H9 (cell line): Measurements from ENCODE around the gene IFFO2. TPM values are rescaled to one million over a fixed set of nuclear protein-coding genes. Genes with fewer than 3 reads are reported as not detected.
A peak's percentile ranks its signal among the peaks of the same experiment; 100 is the strongest.

ENCODE experiments used
- DNase-seq: peaks from one replicate; pipeline ENCODE4 v3.0.0-alpha.2; 2017
- H2AFZ ChIP-seq: one replicate; pipeline ENCODE4 v1.6.1; 2013; ENCODE audit warnings: mild to moderate bottlenecking, low read length, control low read depth, moderate library complexity
- H2AK5ac ChIP-seq: 2 replicates; pipeline ENCODE4 v1.6.1; 2013; ENCODE audit warnings: low read length, control low read depth, mixed read lengths; ENCODE audit not compliant: insufficient read length
- H2BK120ac ChIP-seq: one replicate; pipeline ENCODE4 v1.6.1; 2013; ENCODE audit warnings: low read depth, mild to moderate bottlenecking, low read length, control low read depth, inconsistent platforms; ENCODE audit not compliant: poor library complexity, severe bottlenecking
- H2BK12ac ChIP-seq: 2 replicates; pipeline ENCODE4 v1.6.1; 2013; ENCODE audit warnings: low read length, control low read depth, mixed read lengths, low read depth; ENCODE audit not compliant: insufficient read length
- H2BK15ac ChIP-seq: 2 replicates; pipeline ENCODE4 v1.6.1; 2013; ENCODE audit warnings: low read depth, low read length, control low read depth
- H2BK20ac ChIP-seq: one replicate; pipeline ENCODE4 v1.6.1; 2013; ENCODE audit warnings: low read depth, mild to moderate bottlenecking, low read length, control low read depth, inconsistent platforms; ENCODE audit not compliant: poor library complexity, severe bottlenecking
- H2BK5ac ChIP-seq: 2 replicates; pipeline ENCODE4 v1.6.1; 2013; ENCODE audit warnings: low read length, control low read depth, mixed read lengths; ENCODE audit not compliant: insufficient read length
- H3K14ac ChIP-seq: 2 replicates; pipeline ENCODE4 v1.6.1; 2013; ENCODE audit warnings: low read length, control low read depth; ENCODE audit not compliant: insufficient read depth
- H3K18ac ChIP-seq: 2 replicates; pipeline ENCODE4 v1.6.1; 2013; ENCODE audit warnings: low read depth, mild to moderate bottlenecking, mixed read lengths, low read length, control low read depth; ENCODE audit not compliant: insufficient read length
- H3K23ac ChIP-seq: 2 replicates; pipeline ENCODE4 v1.6.1; 2013; ENCODE audit warnings: low read length, control low read depth, mixed read lengths, low read depth; ENCODE audit not compliant: insufficient read length
- H3K23me2 ChIP-seq: 2 replicates; pipeline ENCODE4 v1.6.1; 2013; ENCODE audit warnings: low read depth, mild to moderate bottlenecking, mixed read lengths, low read length, control low read depth; ENCODE audit not compliant: insufficient read length, poor library complexity, severe bottlenecking
- H3K27ac ChIP-seq: 2 replicates; pipeline ENCODE4 v1.5.1; 2013; ENCODE audit warnings: low read length, control low read depth, mixed read lengths, low read depth; ENCODE audit not compliant: insufficient read length
- H3K27me3 ChIP-seq: 2 replicates; pipeline ENCODE4 v1.6.1; 2013; ENCODE audit warnings: low read length, control low read depth, inconsistent platforms; ENCODE audit not compliant: insufficient read depth
- H3K4ac ChIP-seq: 2 replicates; pipeline ENCODE4 v1.6.1; 2013; ENCODE audit warnings: low read depth, mild to moderate bottlenecking, control low read depth, inconsistent platforms, low read length, moderate library complexity
- H3K4me1 ChIP-seq: 2 replicates; pipeline ENCODE4 v1.6.1; 2013; ENCODE audit warnings: low read length, control low read depth, inconsistent platforms; ENCODE audit not compliant: insufficient read depth
- H3K4me2 ChIP-seq: 2 replicates; pipeline ENCODE4 v1.6.1; 2013; ENCODE audit warnings: low read length, control low read depth, mixed read lengths; ENCODE audit not compliant: insufficient read length, insufficient read depth
- H3K56ac ChIP-seq: 2 replicates; pipeline ENCODE4 v1.6.1; 2013; ENCODE audit warnings: low read depth, mild to moderate bottlenecking, mixed read lengths, low read length, control low read depth; ENCODE audit not compliant: insufficient read length
- H3K79me1 ChIP-seq: 2 replicates; pipeline ENCODE4 v1.6.1; 2013; ENCODE audit warnings: low read depth, mild to moderate bottlenecking, moderate library complexity, low read length, control low read depth, inconsistent platforms; ENCODE audit not compliant: insufficient read depth, poor library complexity, severe bottlenecking
- H3K79me2 ChIP-seq: 2 replicates; pipeline ENCODE4 v1.6.1; 2013; ENCODE audit warnings: low read length, control low read depth, inconsistent platforms; ENCODE audit not compliant: insufficient read depth
- H3K9ac ChIP-seq: 2 replicates; pipeline ENCODE4 v1.6.1; 2013; ENCODE audit warnings: low read length, control low read depth, mixed read lengths; ENCODE audit not compliant: insufficient read length; ENCODE audit errors: extremely low read depth
- H3K9me3 ChIP-seq: one replicate; pipeline ENCODE4 v1.6.1; 2013; ENCODE audit warnings: low read depth, low read length, inconsistent platforms; ENCODE audit not compliant: control insufficient read depth
- H3T11ph ChIP-seq: one replicate; pipeline ENCODE4 v1.6.1; 2013; ENCODE audit warnings: mild to moderate bottlenecking, low read length, control low read depth, inconsistent platforms
- H4K20me1 ChIP-seq: one replicate; pipeline ENCODE4 v1.6.1; 2013; ENCODE audit not compliant: control insufficient read depth, insufficient read length, insufficient read depth
- H4K5ac ChIP-seq: 2 replicates; pipeline ENCODE4 v1.6.1; 2013; ENCODE audit warnings: low read depth, mild to moderate bottlenecking, mixed read lengths, low read length, control low read depth; ENCODE audit not compliant: insufficient read length
- H4K8ac ChIP-seq: replicated peaks from 2 replicates; pipeline ENCODE4 v1.6.1; 2013; ENCODE audit warnings: low read length, control low read depth, mixed read lengths, low read depth; ENCODE audit not compliant: insufficient read length
- H4K91ac ChIP-seq: 2 replicates; pipeline ENCODE4 v1.6.1; 2013; ENCODE audit warnings: low read depth, mild to moderate bottlenecking, moderate library complexity, mixed read lengths, low read length, control low read depth; ENCODE audit not compliant: insufficient read length
- H3K27ac Mint-ChIP-seq, 3 experiments: 2 replicates in 2 of 3; 3 replicates in 1 of 3; pipeline ENCODE4 v1.8.0; 2020 to 2021; ENCODE audit warnings: mixed read lengths in 3 of 3, mild to moderate bottlenecking in 1 of 3, moderate library complexity in 1 of 3
- H3K27me3 Mint-ChIP-seq: 2 replicates; pipeline ENCODE4 v1.8.0; 2021; ENCODE audit warnings: low read depth, mild to moderate bottlenecking, moderate library complexity, mixed read lengths
- H3K36me3 Mint-ChIP-seq, 3 experiments: 2 replicates in 2 of 3; 3 replicates in 1 of 3; pipeline ENCODE4 v1.8.0; 2020 to 2021; ENCODE audit warnings: low read depth in 3 of 3, mixed read lengths in 3 of 3; ENCODE audit not compliant: insufficient read depth in 1 of 3
- H3K4me1 Mint-ChIP-seq, 2 experiments: 2 replicates each; pipeline ENCODE4 v1.8.0; 2020; ENCODE audit warnings: mixed read lengths in 2 of 2
- H3K4me3 Mint-ChIP-seq, 2 experiments: 2 replicates in 1 of 2; 3 replicates in 1 of 2; pipeline ENCODE4 v1.8.0; 2020 to 2021; ENCODE audit warnings: mild to moderate bottlenecking in 2 of 2, mixed read lengths in 2 of 2, moderate library complexity in 1 of 2
- H3K9me3 Mint-ChIP-seq, 2 experiments: 2 replicates in 1 of 2; 3 replicates in 1 of 2; pipeline ENCODE4 v1.8.0; 2020; ENCODE audit warnings: mild to moderate bottlenecking in 2 of 2, mixed read lengths in 2 of 2, moderate library complexity in 1 of 2
- CTCF ChIP-seq: fragments of 200-600 bp; sonication (generic); conservative IDR thresholded peaks from 3 replicates; pipeline ENCODE4 v1.8.0; 2021; ENCODE audit warnings: antibody characterized with exemption, mild to moderate bottlenecking
- WGBS: extraction: QIAGEN DNeasy Blood & Tissue Kit; methylation state at CpG from one replicate; pipeline ENCODE4 v1.1.7; 2013; ENCODE audit warnings: missing lambda C conversion rate, low lambda C conversion rate, mixed read lengths; ENCODE audit not compliant: insufficient read length; ENCODE audit errors: extremely low coverage; 5-methylcytosine and 5-hydroxymethylcytosine counted together
- total RNA-seq: library from RNA; stranded (reverse); gene quantifications from 2 replicates; pipeline ENCODE4 v1.2.1, GENCODE V29; 2021

Gene IFFO2
- total RNA-seq, 1 experiment from 2014 or later, result 3.6 TPM

GRCh38 chr1:18951818-18952391 is 4.6 kb downstream of the IFFO2 start:
- Histone ChIP-seq H3K56ac (no peak overlapping the region), H4K20me1 (no peaks in the 10 kb centered on the region), H2BK12ac (no peak overlapping the region), H3K79me2 (no peaks in the 10 kb centered on the region), H2BK20ac (no peak overlapping the region), H4K5ac (no peak overlapping the region), H2AK5ac (no peak overlapping the region), H2BK15ac (no peak overlapping the region), H3K27ac (no peak overlapping the region), H3K9me3 (no peaks in the 10 kb centered on the region), H2BK120ac (no peak overlapping the region), H3K23me2 (peaks cover 5% of the 10 kb centered on the region), H3K23ac (no peak overlapping the region), H3K27me3 (no peaks in the 10 kb centered on the region; the same call in 1 of the 2 replicates), H3K4me1 (peaks cover 6% of the 10 kb centered on the region; the same call in 1 of the 2 replicates), H3K4ac (no peak overlapping the region), H3K14ac (0 out of 2 replicates have a peak overlapping the region, but pooled peaks have one; percentile 54), H4K91ac (no peak overlapping the region), H3K18ac (no peak overlapping the region), H3K9ac (no peak overlapping the region), H4K8ac (no peak overlapping the region), H3K4me2 (no peak overlapping the region), H2BK5ac (no peak overlapping the region), H3T11ph (no peak overlapping the region), H3K79me1 (no peaks in the 10 kb centered on the region), H2AFZ (no peak overlapping the region)
- Mint-ChIP-seq H3K4me1 (peaks cover 25 to 36% of the 10 kb centered on the region in 2 experiments), H3K4me3 (no peak overlapping the region), H3K27me3 (peaks cover 23% of the 10 kb centered on the region), H3K27ac (no peak overlapping the region), H3K9me3 (no peaks in the 10 kb centered on the region), H3K36me3 (no peaks in the 10 kb centered on the region)
- no peak for TF ChIP-seq CTCF
- no peak for DNase-seq
- no CpG with 5 or more reads among the region's 8 CpGs for WGBS
